Spleen (tissue), 7 donors: Measurements from ENCODE around the gene LDLRAD4.

Experiments
- CTCF ChIP-seq, 11 experiments: fragments of 200-600 bp in 7 of 11; fragments of 450-650 bp in 4 of 11; sonication (generic) in 4 of 11; IDR thresholded peaks in 8 of 11; conservative IDR thresholded peaks in 3 of 11; 1 replicate in 7 of 11; 2 replicates in 4 of 11; pipeline versions ENCODE4 v1.4.0 to v1.8.0; 2016 to 2021; ENCODE audit warnings: antibody characterized with exemption in 11 of 11, inconsistent platforms in 4 of 11, mild to moderate bottlenecking in 1 of 11
- POLR2A ChIP-seq, 3 donors: fragments of 450-650 bp; IDR thresholded peaks; one replicate each; pipeline ENCODE4 v1.5.1; 2017; ENCODE audit warnings: antibody characterized with exemption in 3 of 3, mild to moderate bottlenecking in 1 of 3
- donor health status: DM: no; HTN: no; CAD: no; lungs with moderate emphysema.
- donor health status: DM: no; HTN: no; CAD: no.
- donor health status: DM: no; HTN: no; CAD: no.

GRCh38 chr18:13496691-13497281, 278.2 kb downstream of the LDLRAD4 start:
- TF ChIP-seq CTCF (IDR thresholded peaks at IDR 0.05 in 8 of 11, conservative IDR thresholded peaks at IDR 0.05 in 3 of 11) = no peak
- TF ChIP-seq POLR2A (IDR thresholded peaks at IDR 0.05) = no peak
